HG03108 (cell line): Measurements from ENCODE around the gene CHAF1B.

Experiments
- ATAC-seq: cut with Tn5 transposase; IDR thresholded peaks from one replicate; pipeline ENCODE4 v1.9.1; 2021; ENCODE audit warnings: moderate library complexity; ENCODE audit not compliant: unreplicated experiment

CHAF1B gene

GRCh38 chr21:36461277-36461917 is 76.2 kb downstream of the CHAF1B start:
- ATAC-seq, result no peak

DNA sequence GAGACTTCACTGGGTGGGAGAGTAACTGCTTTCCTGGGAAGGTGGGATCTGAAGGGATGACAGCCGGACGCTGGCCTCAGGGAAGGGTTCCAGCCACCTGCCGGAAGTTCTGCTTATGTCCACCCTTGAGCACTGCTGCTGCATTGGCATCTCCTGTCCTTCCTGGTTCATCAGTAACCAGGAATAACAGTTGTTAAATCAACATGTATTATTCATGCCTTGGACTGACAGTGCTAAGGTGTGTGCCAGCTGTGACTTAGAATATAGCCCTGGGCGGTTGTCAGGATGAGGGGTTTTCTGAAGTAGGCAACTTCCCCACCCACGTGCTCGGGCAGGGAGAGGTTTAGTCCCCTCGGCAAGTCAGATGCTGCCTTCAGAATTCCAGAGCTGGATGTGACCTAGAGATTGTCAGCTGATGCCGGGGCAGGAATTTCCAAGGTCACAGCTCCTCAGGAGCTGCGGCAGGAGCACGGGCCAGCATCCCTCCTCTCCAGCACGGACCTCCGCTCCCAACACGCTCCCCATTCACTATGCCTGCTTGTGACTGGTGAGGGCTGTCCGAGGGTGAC is 76.8 kb downstream of the CHAF1B start:
- no peak for ATAC-seq

DNA sequence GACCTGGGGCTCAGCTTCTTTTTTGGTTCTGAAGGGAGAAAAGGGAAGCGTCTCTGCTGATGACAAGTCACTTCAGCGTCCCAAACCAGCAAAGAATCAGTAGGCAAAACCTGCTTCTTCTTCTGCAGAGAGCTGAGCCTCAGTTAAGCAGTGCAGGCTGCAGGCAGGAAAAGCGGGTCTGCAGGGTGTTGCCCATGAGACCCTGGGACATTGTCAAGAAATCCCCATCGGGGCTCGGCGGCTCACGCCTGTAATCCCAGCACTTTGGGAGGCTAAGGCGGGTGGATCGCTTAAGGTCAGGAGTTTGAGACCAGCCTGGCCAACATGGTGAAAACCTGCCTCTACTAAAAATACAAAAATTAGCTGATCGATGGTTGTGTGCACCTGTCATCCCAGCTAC is 78.0 kb downstream of the CHAF1B start:
- ATAC-seq, result no peak

- ATAC-seq, result no peak
Measured at GRCh38 chr21:36463991-36464390, 78.8 kb downstream of the CHAF1B start.

- ATAC-seq, result no peak
Measured at GRCh38 chr21:36464590-36464989, 79.4 kb downstream of the CHAF1B start.

GRCh38 chr21:36465478-36465877 is 80.3 kb downstream of the CHAF1B start:
- ATAC-seq, result no peak

DNA sequence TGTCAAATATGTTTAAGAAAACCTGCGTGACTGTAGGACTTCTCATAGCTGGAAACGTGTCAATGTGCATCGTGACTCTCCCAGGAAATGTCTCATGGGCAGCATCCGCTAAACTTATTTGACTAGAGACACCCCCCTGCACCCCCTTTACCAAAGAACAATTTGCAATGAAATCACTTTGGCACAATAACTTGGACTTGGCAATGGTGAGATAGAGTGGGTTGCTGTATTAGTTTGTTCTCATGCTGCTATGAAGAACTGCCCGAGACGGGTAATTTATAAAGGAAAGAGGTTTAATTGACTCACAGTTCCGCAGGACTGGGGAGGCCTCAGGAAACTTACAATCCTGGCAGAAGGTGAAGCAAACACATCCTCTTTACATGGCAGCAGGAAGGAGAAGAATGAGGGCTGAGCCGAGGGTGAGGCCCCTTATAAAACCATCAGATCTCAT is 80.9 kb downstream of the CHAF1B start:
- ATAC-seq, result no peak
